Right atrium auricular region (tissue), 2 donors: ENCODE results near the gene COL19A1. TPM values are rescaled to one million over a fixed set of nuclear protein-coding genes. Genes with fewer than 3 reads are reported as not detected.
A peak's percentile ranks its signal among the peaks of the same experiment; 100 is the strongest.
"Not testable (repeated sequence)": the region's sequence is repeated elsewhere in the genome, so short reads cannot be mapped to it uniquely, and the experiment has no call there.

ENCODE experiments used
- DNase-seq: peaks from one replicate; pipeline ENCODE4 v3.0.0-alpha.2; 2019; ENCODE audit warnings: low spot score
- H3K27ac ChIP-seq, 2 donors: fragments of 200-600 bp; sonication (generic); 1 replicate in 1 of 2; 2 replicates in 1 of 2; pipeline ENCODE4 v1.5.1; 2016 to 2019
- H3K27me3 ChIP-seq, 2 donors: fragments of 200-600 bp; sonication (generic); one replicate each; pipeline versions ENCODE4 v1.5.1 to v1.6.0; 2017 to 2019
- H3K36me3 ChIP-seq: fragments of 200-600 bp; sonication (generic); one replicate; pipeline ENCODE4 v1.5.1; 2016
- H3K4me1 ChIP-seq, 2 donors: fragments of 200-600 bp; sonication (generic); one replicate each; pipeline versions ENCODE4 v1.5.1 to v1.6.0; 2017 to 2019
- H3K4me3 ChIP-seq, 2 donors: fragments of 200-600 bp; sonication (generic); 1 replicate in 1 of 2; 2 replicates in 1 of 2; pipeline ENCODE4 v1.5.1; 2017 to 2019; ENCODE audit warnings: mild to moderate bottlenecking in 1 of 2, moderate library complexity in 1 of 2
- H3K9me3 ChIP-seq, 2 donors: fragments of 200-600 bp; sonication (generic); one replicate each; pipeline ENCODE4 v1.5.1; 2019
- total RNA-seq, 2 donors: library from RNA; depleted of rRNA; stranded (reverse); fragments of >200 nt; gene quantifications; one replicate each; pipeline ENCODE4 v1.1.0, GENCODE V29; 2016
- TF ChIP-seq, protein P1 (sequence below), 2 donors: fragments of 200-600 bp; sonication (generic); IDR thresholded peaks; one replicate each; pipeline ENCODE4 v1.5.1; 2019; ENCODE audit warnings: antibody characterized with exemption in 2 of 2

COL19A1 gene
- total RNA-seq, 2 donors from 2014 or later = 2.7 to 3.9 TPM

DNA sequence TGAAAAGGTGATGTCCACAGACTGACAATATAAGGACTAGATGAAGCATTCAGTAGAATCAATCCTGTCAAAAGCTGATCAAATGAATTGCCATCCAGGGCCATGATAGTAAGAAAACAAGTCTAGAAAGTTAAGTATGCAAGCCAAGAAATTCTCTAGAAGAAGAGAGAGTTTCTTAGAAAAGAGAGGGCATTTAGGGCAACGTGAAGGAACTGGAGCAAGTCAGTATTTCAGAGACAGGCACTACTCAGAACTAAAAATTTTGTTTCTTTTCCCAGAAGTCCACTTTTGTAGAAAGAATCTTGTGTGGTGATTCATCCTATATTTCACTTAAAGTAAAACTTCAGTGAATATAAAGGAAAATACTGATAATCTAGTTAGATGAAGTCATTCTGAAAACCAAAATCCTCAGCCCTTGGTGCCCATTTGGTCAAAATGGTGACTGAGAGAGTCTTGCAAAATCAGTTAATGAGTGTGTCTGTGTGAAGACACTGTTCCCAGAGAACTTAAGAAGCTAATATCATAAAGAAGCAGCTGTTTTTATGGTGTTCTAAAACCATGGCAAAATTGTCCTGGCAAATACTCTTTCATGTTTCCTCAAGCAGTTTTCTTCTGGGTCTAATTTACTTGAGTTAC lies 82.2 kb downstream of the COL19A1 start:
- TF ChIP-seq, protein P1, sequence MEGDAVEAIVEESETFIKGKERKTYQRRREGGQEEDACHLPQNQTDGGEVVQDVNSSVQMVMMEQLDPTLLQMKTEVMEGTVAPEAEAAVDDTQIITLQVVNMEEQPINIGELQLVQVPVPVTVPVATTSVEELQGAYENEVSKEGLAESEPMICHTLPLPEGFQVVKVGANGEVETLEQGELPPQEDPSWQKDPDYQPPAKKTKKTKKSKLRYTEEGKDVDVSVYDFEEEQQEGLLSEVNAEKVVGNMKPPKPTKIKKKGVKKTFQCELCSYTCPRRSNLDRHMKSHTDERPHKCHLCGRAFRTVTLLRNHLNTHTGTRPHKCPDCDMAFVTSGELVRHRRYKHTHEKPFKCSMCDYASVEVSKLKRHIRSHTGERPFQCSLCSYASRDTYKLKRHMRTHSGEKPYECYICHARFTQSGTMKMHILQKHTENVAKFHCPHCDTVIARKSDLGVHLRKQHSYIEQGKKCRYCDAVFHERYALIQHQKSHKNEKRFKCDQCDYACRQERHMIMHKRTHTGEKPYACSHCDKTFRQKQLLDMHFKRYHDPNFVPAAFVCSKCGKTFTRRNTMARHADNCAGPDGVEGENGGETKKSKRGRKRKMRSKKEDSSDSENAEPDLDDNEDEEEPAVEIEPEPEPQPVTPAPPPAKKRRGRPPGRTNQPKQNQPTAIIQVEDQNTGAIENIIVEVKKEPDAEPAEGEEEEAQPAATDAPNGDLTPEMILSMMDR (IDR thresholded peaks at IDR 0.05) = no peak
- Histone ChIP-seq H3K36me3 (no peaks in the 10 kb centered on the region), H3K27me3 (no peaks in the 10 kb centered on the region), H3K27ac (no peak overlapping the region), H3K9me3 (no peaks in the 10 kb centered on the region), H3K4me3 (no peak overlapping the region), H3K4me1 (no peaks in the 10 kb centered on the region)
- DNase-seq = no peak

DNA sequence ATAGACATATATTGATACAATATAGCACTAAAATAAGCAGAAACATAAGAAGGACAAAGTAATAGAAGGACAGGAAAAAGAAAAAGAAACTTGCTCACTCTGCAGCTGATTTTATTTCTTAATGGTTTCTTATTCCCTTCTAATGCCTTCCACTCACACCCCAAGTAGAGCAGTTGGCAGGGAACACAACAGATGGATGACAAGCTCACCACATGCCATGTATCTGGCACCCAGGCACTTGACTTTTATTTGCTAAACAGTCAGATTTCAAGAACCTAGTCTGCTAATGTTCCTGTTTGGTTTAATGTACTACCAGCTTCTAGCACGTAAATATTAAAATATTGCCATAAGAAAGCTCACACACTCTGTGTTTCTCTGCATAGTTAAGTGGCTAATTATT lies 87.1 kb downstream of the COL19A1 start:
- H3K9me3 ChIP-seq = no peaks in the 10 kb centered on the region
- H3K36me3 ChIP-seq = no peaks in the 10 kb centered on the region
- no peak for DNase-seq
- H3K27ac ChIP-seq = peak overlapping the region in 1 of 2 donors; percentile 46
- H3K4me1 ChIP-seq = no peaks in the 10 kb centered on the region
- TF ChIP-seq, protein P1 (IDR thresholded peaks at IDR 0.05) = no peak
- no peaks in the 10 kb centered on the region for H3K27me3 ChIP-seq
- no peak overlapping the region for H3K4me3 ChIP-seq

DNA sequence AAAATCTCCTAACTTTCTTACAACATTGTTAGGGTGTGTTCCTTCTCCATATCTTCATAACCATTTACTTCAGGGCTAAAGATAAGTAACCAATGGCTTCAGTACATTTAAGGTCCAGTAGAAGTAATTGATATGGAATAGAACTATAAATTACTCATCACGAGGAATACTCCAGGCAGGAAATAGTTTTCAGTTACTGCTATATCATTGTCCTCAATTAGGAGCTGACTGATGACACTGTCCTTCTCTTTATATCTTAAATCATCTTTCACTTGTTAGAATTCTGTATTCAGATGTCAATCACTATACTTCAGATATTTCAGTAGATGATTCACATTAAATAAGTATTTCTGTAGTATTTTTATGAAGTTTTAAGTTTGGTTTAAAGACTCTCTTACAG lies 88.4 kb downstream of the COL19A1 start:
- Histone ChIP-seq H3K27me3 (no peaks in the 10 kb centered on the region), H3K27ac (no peak overlapping the region), H3K9me3 (no peaks in the 10 kb centered on the region), H3K4me1 (no peaks in the 10 kb centered on the region), H3K36me3 (no peaks in the 10 kb centered on the region), H3K4me3 (no peak overlapping the region)
- TF ChIP-seq, protein P1 (IDR thresholded peaks at IDR 0.05) = no peak
- no peak for DNase-seq

DNA sequence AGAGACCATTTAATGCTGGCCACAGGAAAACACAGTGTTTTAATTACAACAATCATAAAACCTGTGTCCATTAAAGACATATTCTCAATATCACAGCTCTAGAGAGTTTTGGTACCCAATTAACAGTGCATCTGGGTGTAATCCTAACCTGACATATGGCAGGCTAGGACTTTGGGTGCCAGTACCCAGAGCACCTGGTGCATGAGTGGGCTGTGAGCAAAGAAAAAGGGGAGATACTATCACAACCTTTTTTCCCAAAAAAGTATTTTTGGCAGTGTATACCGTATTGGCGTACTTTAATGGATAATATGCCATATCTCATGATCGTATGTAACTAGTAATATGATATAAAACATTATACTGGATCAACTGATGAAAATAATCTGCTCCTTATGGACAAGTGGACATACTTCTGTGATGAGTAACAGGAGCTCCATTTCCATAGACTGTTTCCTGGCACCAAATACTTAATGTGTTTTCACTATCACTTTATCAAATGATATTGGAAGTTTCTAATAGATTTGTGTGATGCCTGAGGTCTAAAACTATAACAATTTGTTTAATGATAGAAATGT lies 91.7 kb downstream of the COL19A1 start:
- Histone ChIP-seq H3K27me3 (no peaks in the 10 kb centered on the region), H3K4me3 (no peak overlapping the region), H3K4me1 (no peaks in the 10 kb centered on the region), H3K27ac (no peak overlapping the region), H3K36me3 (no peaks in the 10 kb centered on the region), H3K9me3 (no peaks in the 10 kb centered on the region)
- no peak for DNase-seq
- TF ChIP-seq, protein P1 (IDR thresholded peaks at IDR 0.05) = no peak

DNA sequence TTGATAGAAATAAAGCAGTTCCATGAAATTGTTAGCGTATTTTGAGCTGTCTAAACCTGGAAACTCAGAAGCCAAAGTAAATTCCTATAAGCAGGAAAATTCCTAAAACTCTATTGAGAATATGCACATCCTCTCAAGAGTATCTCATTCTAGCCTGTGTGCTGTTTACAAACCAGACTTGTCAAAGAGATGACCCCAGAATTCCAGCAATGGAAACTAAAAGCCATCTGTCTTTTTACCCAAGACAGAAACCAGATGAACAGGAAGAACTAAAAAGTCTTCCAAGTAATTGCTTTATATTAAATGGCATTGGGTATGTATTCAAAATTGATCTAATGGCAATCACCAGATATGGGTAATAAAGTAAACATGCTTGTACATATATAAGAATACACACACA lies 92.6 kb downstream of the COL19A1 start:
- no peak overlapping the region for H3K27ac ChIP-seq
- H3K4me3 ChIP-seq = no peak overlapping the region
- no peaks in the 10 kb centered on the region for H3K27me3 ChIP-seq
- H3K4me1 ChIP-seq = no peaks in the 10 kb centered on the region
- no peak for DNase-seq
- no peaks in the 10 kb centered on the region for H3K36me3 ChIP-seq
- TF ChIP-seq, protein P1 (IDR thresholded peaks at IDR 0.05) = no peak
- no peaks in the 10 kb centered on the region for H3K9me3 ChIP-seq

DNA sequence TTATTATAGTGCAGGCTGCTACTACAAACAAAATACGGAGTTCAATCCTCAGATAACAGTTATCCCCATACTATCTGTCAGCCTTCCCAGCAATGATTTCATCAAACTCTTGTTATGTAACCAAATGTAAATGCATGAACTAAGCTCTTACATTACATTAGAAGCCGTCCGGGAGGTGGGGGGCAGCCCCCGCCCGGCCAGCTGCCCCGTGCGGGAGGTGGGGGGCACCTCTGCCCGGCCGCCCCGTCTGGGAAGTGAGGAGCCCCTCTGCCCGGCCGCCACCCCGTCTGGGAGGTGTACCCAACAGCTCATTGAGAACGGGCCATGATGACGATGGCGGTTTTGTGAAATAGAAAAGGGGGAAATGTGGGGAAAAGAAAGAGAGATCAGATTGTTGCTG lies 99.6 kb downstream of the COL19A1 start:
- not testable (repeated sequence) for H3K4me1 ChIP-seq, DNase-seq, H3K27ac ChIP-seq, H3K27me3 ChIP-seq, H3K4me3 ChIP-seq, H3K9me3 ChIP-seq, H3K36me3 ChIP-seq
